ENCODE results near the gene ATP6V1E1. TPM values are rescaled to one million over a fixed set of nuclear protein-coding genes. Genes with fewer than 3 reads are reported as not detected.
"Not testable (repeated sequence)": the region's sequence is repeated elsewhere in the genome, so short reads cannot be mapped to it uniquely, and the experiment has no call there.

The ATP6V1E1 gene
- total and polyA plus RNA-seq, 2 donors: 114 to 199 TPM

DNA sequence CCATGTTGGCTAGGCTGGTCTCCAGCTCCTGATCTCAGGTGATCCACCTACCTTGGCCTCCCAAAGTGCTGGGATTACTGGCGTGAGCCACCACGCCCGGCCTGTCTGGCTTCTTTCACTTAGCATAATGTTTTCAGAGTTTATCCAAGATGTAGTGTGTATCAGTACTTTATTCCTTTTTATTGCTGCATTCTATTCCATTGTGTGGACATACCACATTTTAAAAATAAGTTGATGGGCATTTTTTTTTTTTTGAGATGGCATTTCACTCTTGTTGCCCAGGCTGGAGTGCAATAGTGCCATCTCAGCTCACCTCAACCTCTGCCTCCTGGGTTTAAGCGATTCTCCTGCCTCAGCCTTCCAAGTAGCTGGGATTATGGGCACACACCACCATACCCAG, 13.8 kb upstream of the ATP6V1E1 start:
- not testable (repeated sequence) for H3K4me3 ChIP-seq (ENCODE audit: low read depth, low read length); H3K27ac ChIP-seq (ENCODE audit: low read depth); H3K36me3 ChIP-seq (ENCODE audit: insufficient read depth); DNase-seq (ENCODE audit: extremely low spot score); H3K4me1 ChIP-seq (ENCODE audit: insufficient read depth)
- 85% methylated on average over 4 of the region's 4 CpGs for WGBS

- 56% methylated on average over 3 of the region's 3 CpGs for WGBS
- no peak for DNase-seq (ENCODE audit: extremely low spot score)
- Histone ChIP-seq H3K36me3 (ENCODE audit: insufficient read depth) (no peaks in the 10 kb centered on the region), H3K4me3 (ENCODE audit: low read depth, low read length) (no peak overlapping the region), H3K27ac (ENCODE audit: low read depth) (no peak overlapping the region), H3K4me1 (ENCODE audit: insufficient read depth) (peaks cover 2% of the 10 kb centered on the region)
Measured at GRCh38 chr22:17641269-17641668, 12.7 kb upstream of the ATP6V1E1 start.

- peak; percentile 36 for DNase-seq (ENCODE audit: extremely low spot score)
- Histone ChIP-seq H3K4me3 (ENCODE audit: low read depth, low read length) (peak overlapping the region; percentile 65), H3K4me1 (ENCODE audit: insufficient read depth) (peaks cover 2% of the 10 kb centered on the region), H3K27ac (ENCODE audit: low read depth) (peak overlapping the region; percentile 97), H3K36me3 (ENCODE audit: insufficient read depth) (no peaks in the 10 kb centered on the region)
- WGBS: 3% methylated on average over 8 of the region's 8 CpGs
Measured at GRCh38 chr22:17639247-17639741, 10.7 kb upstream of the ATP6V1E1 start.

DNA sequence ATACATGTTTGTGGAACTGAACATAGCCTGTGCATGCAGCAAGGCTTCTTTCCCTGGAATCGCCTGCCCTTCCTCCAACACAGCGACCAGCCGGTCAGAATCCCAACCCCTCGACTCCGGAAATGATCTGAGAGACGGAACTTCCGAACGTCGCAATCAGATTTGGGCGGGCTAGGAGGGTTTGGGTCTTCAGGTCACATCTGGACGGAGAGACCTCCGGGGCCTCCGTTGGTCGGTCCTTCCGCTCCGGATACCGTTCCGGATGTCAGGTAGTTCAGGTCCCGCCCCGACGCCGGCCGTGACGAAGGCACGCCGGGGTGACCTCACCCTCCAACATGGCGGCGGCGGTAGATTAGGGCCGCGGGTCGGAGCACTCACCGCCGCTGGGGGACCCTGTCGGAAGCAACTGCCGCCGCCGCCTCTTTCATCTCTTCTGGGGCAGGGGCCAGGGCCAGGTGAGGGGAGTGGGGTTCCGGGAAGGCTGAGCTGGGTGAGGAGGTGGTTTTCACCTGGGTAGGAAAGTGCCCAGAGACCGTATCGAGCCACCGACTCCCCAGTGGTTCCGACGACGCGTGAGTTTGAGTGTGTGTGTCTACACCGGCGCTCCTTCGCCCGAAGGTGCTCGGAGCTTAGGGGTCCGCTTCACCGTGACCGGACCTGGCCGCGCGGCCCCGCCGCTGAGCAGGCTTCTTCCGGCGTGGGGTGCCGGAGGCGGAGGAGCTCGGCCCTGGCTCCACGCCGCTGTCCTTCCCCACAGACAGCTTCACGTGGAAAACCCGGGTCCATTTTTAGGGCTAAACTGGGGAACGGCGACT, 10.1 kb upstream of the ATP6V1E1 start, which contains the start of gene BCL2L13:
BCL2L13 (plus strand) TSS at position 326 of the 815 bp plus-strand sequence. CDS start 16,955 bp downstream, outside the sequence.
- Histone ChIP-seq H3K27ac (ENCODE audit: low read depth) (peak within 1 kb of the TSS; percentile 97), H3K4me3 (ENCODE audit: low read depth, low read length) (peak within 1 kb of the TSS; percentile 65), H3K4me1 (ENCODE audit: insufficient read depth) (peaks cover 2% of the 10 kb centered on the region), H3K36me3 (ENCODE audit: insufficient read depth) (no peaks in the 10 kb centered on the region)
- WGBS: under 1% methylated on average over 70 of the region's 70 CpGs
- peak; percentile 85 for DNase-seq (ENCODE audit: extremely low spot score)

DNA sequence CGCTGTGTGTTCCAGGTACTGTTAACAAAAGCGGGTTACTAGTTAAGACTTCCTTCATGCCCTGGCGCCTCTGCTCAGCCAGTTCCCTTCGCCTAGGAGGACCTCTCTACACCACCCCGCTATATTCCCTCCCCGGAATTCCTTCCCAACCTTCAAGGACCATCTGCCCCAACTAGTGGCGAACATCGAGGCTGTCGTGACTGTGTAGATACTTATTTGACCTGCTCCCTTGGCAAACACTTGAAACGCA, 9.6 kb upstream of the ATP6V1E1 start:
- peak overlapping the region; percentile 65 for H3K4me3 ChIP-seq (ENCODE audit: low read depth, low read length)
- H3K4me1 ChIP-seq (ENCODE audit: insufficient read depth): peaks cover 2% of the 10 kb centered on the region
- WGBS: under 1% methylated on average over 10 of the region's 10 CpGs
- H3K36me3 ChIP-seq (ENCODE audit: insufficient read depth): no peaks in the 10 kb centered on the region
- H3K27ac ChIP-seq (ENCODE audit: low read depth): peak overlapping the region; percentile 97
- no peak for DNase-seq (ENCODE audit: extremely low spot score)

GRCh38 chr22:17637490-17638181, 9.1 kb upstream of the ATP6V1E1 start:
- H3K4me1 ChIP-seq (ENCODE audit: insufficient read depth): peaks cover 2% of the 10 kb centered on the region
- no peaks in the 10 kb centered on the region for H3K36me3 ChIP-seq (ENCODE audit: insufficient read depth)
- no peak for DNase-seq (ENCODE audit: extremely low spot score)
- WGBS: 46% methylated on average over 10 of the region's 10 CpGs
- peak overlapping the region; percentile 97 for H3K27ac ChIP-seq (ENCODE audit: low read depth)
- H3K4me3 ChIP-seq (ENCODE audit: low read depth, low read length): peak overlapping the region; percentile 65

GRCh38 chr22:17636850-17637249, 8.3 kb upstream of the ATP6V1E1 start:
- not testable (repeated sequence) for H3K4me1 ChIP-seq (ENCODE audit: insufficient read depth); H3K36me3 ChIP-seq (ENCODE audit: insufficient read depth); DNase-seq (ENCODE audit: extremely low spot score); H3K4me3 ChIP-seq (ENCODE audit: low read depth, low read length); H3K27ac ChIP-seq (ENCODE audit: low read depth)
- WGBS: 85% methylated on average over 10 of the region's 10 CpGs

GRCh38 chr22:17634696-17635095, 6.1 kb upstream of the ATP6V1E1 start:
- WGBS: 89% methylated on average over 3 of the region's 3 CpGs
- Histone ChIP-seq H3K4me1 (ENCODE audit: insufficient read depth) (no peaks in the 10 kb centered on the region), H3K36me3 (ENCODE audit: insufficient read depth) (no peaks in the 10 kb centered on the region), H3K4me3 (ENCODE audit: low read depth, low read length) (no peak overlapping the region), H3K27ac (ENCODE audit: low read depth) (no peak overlapping the region)
- no peak for DNase-seq (ENCODE audit: extremely low spot score)

- WGBS: 84% methylated on average over 3 of the region's 3 CpGs
- DNase-seq (ENCODE audit: extremely low spot score): no peak
Measured at GRCh38 chr22:17633998-17634323, 5.4 kb upstream of the ATP6V1E1 start.

GRCh38 chr22:17633217-17633997, 4.9 kb upstream of the ATP6V1E1 start:
- DNase-seq (ENCODE audit: extremely low spot score): peak; percentile 76
- Histone ChIP-seq H3K36me3 (ENCODE audit: insufficient read depth) (no peaks in the 10 kb centered on the region), H3K4me3 (ENCODE audit: low read depth, low read length) (no peak overlapping the region), H3K4me1 (ENCODE audit: insufficient read depth) (no peaks in the 10 kb centered on the region), H3K27ac (ENCODE audit: low read depth) (peak overlapping the region; percentile 80)
- 46% methylated on average over 4 of the region's 4 CpGs for WGBS

More at GRCh38 chr22:17633998-17634323, 5.4 kb upstream of the ATP6V1E1 start:
- H3K36me3 ChIP-seq (ENCODE audit: insufficient read depth): no peaks in the 10 kb centered on the region
- no peak overlapping the region for H3K4me3 ChIP-seq (ENCODE audit: low read depth, low read length)
- no peaks in the 10 kb centered on the region for H3K4me1 ChIP-seq (ENCODE audit: insufficient read depth)
- H3K27ac ChIP-seq (ENCODE audit: low read depth): peak overlapping the region; percentile 80

- Histone ChIP-seq H3K4me3 (ENCODE audit: low read depth, low read length) (no peak overlapping the region), H3K27ac (ENCODE audit: low read depth) (no peak overlapping the region), H3K4me1 (ENCODE audit: insufficient read depth) (peaks cover 2% of the 10 kb centered on the region), H3K36me3 (ENCODE audit: insufficient read depth) (no peaks in the 10 kb centered on the region)
- DNase-seq (ENCODE audit: extremely low spot score): no peak
- 95% methylated on average over 9 of the region's 9 CpGs for WGBS
Measured at GRCh38 chr22:17631076-17631565, 2.6 kb upstream of the ATP6V1E1 start.

DNA sequence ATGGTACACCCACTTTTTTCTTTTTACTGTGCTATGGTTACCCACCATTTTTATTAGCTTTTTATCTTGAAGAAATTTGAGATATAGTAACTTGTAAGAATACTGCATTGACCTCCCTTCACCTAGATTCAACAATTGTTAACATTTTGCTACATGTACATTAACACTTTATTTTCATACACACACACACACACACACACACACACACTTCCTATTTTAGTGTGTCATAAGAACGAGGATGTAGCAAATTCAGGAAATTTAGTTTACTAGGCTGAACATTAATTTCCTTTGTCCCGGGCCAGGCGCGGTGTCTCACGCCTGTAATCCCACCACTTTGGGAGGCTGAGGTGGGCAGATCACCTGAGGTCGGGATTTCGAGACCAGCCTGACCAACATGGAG, 1.1 kb upstream of the ATP6V1E1 start:
- Histone ChIP-seq H3K27ac (ENCODE audit: low read depth) (no peak overlapping the region), H3K4me1 (ENCODE audit: insufficient read depth) (peaks cover 2% of the 10 kb centered on the region), H3K4me3 (ENCODE audit: low read depth, low read length) (no peak overlapping the region), H3K36me3 (ENCODE audit: insufficient read depth) (no peaks in the 10 kb centered on the region)
- no peak for DNase-seq (ENCODE audit: extremely low spot score)
- 84% methylated on average over 7 of the region's 7 CpGs for WGBS

DNA sequence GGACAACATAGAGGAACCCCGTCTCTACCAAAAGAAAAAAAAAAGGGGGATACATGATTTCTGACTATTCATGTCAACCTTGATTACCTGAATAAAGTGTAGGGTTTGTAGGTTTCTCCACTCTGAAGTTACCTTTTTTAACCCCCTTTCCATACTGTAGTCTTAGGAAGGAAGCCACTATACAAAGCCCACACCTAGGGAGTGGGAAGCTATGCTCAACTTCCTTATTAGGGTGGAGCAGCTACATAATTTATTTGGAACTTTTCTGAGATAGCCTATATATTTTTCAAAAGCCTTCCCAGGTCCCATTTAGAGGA, 582 bp upstream of the ATP6V1E1 start:
- no peaks in the 10 kb centered on the region for H3K36me3 ChIP-seq (ENCODE audit: insufficient read depth)
- H3K4me3 ChIP-seq (ENCODE audit: low read depth, low read length): peak overlapping the region; percentile 98
- DNase-seq (ENCODE audit: extremely low spot score): no peak
- peak overlapping the region; percentile 94 for H3K27ac ChIP-seq (ENCODE audit: low read depth)
- WGBS: 0% methylated on average over 1 of the region's 1 CpG
- H3K4me1 ChIP-seq (ENCODE audit: insufficient read depth): peaks cover 2% of the 10 kb centered on the region

Data from urinary bladder (tissue), 4 donors.